Middle frontal gyrus (tissue), 1 donor: ENCODE measurements around the gene PHACTR3.

Experiments
- DNase-seq: peaks from one replicate; pipeline ENCODE4 v3.0.0-alpha.2; 2015; ENCODE audit warnings: low spot score; ENCODE audit errors: extremely low spot score

The PHACTR3 gene

DNA sequence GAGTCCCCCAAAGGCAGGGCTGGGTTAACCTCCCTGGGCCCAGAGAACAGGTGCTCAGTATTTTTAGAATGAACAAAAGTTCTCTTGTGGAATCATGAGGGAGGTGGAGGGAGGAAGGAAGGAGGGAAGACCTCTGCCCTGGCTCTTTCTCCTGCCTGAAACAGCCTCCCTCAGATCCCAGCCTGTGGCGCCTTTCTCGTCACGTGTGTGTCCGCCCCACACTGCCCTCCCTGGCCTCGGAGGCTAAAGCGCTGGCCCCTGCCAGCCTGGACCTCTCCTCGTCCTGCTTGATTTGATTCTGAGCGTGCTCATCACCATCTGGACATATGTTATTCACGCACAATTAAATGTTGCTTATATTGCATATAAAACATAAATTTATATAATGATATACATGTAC is 40.9 kb downstream of the PHACTR3 start:
- no peak for DNase-seq

DNA sequence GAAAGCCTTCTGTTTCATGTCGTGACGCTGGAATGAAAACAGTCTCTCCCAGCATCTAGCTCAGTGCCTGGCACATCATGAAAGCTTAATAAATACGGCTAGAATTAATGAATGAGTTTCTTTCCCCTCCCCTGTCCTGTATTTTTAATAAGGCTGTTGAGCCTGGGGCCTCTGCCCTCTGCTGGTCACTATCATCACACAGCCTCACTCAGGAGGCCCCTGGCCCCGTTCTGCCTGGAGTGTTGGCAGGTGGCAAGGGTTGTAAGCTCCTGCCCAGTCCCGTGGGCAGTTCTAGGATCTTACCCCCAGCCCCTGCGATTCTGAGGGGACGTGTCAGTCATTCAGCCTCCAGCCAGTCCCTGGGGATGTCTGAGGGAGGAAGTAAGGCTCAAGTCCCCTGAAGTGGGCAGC is 41.4 kb downstream of the PHACTR3 start:
- DNase-seq: no peak

DNA sequence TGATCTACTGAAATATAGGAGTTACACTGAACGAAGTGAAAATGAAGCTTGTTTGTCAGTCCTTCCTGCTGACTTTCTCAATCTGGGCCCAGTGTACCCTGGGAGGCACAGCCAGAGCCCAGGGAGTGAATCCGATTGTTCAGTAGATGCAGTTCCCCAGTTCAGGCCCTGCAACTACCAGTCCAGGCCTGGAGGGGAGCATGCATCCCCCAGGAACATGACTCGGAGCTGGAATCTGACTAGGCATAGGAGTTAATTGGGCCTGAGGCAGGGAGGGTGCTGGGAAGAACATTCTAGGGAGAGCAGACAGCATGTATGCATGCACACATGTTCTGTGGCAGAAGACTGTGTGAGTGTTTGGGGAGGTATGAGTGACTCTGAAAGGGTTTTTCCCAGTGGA is 42.1 kb downstream of the PHACTR3 start:
- DNase-seq: no peak

DNA sequence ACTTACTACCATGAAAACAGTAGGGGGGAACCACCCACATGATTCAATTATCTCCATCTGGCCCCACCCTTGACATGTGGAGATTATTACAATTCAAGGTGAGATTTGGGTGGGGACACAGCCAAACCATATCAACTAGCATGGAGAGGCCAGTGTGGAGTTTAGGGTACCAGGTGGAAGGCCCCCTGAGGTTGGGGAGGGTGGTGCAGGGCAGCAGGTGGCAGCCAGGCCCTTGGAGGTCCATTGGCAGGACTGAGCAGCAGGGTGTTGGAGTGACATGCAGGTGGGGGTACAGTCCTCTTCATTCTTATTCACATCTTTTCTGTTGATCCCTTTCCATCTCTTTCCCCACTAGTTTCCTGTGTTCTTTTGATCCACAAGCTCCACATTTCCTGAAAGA is 42.9 kb downstream of the PHACTR3 start:
- DNase-seq: no peak

DNA sequence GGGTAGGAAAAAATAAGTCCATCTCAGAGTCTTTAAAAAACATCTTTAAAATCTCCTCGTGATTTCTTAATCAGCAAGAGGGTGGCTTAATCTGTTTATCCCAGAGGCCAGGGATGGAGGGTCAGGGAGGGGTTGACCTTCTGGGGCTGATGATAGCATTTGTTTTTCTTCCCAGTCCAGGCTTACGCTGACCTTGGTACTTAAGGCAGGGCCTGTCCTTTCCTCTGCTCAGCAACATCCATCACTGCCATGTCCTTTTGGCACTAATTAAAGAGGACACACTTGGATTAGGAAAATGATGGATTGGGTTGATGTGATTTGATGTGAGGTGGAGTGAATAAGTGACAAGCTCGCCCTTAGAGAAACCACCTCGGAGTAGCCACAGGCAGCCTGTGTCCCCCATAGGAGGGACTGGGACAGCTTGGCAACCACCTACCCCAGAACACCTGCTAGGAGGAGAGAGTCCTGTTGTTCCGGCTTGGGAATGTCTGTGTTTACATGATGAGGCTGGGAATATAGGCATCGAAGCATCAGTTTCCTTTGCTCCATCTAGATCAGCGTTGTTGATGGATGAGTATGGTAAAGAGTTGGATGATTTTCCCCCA is 44.2 kb downstream of the PHACTR3 start:
- DNase-seq: no peak

DNA sequence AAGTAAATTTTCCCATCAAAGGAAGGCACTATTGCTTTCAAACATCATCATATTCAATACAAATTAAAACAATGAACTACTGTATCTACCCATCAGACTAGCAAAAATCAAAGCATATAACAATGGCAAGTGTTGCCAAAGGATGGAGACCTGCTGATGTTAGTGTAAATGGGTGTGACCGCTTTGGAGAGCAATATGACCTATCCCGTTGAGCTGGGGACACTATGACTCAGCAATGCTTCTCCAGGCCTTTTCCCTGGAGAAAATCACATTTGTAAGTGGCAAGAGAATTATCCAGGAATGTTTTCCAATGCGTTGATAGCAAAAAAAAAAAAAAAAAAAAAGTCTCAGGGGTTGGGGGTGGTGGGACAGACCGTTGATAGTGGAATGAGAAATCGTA is 46.1 kb downstream of the PHACTR3 start:
- DNase-seq: no peak

DNA sequence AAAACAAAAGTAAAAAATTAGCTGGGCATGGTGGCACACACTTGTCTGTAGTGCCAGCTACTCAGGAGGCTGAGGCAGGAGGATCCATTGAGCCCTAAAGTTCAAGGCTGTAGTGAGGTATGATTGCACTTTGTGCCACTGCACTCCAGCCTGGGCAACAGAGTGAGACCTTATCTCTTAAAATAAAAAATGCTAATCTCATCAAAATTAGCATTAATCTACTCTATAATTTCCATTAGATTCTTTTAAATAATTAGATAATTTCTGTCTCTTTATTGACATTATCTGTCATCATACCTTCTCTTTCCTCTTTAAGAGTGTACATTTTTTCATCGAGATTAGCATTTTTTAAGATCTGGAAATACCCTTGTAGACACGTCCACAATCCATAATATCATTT is 48.0 kb downstream of the PHACTR3 start:
- no peak for DNase-seq

DNA sequence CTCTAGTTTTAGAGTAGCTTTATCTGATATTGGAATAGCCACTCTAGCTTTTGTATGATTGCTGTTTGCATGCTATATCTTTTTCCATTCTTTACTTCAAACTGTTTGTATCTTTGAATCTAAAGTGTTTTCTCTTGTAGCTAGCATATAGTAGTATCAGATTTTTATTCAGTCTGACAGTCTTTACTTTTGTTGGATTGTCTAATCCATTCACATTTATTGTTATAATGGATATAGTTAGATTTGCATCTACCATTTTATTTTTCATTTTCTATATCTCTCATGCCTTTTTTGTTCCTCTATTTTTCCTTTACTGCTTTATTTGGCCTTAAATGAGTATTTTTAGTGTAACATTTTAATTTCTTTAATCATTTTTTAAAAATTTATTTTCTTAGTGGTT is 52.1 kb downstream of the PHACTR3 start:
- DNase-seq: no peak

DNA sequence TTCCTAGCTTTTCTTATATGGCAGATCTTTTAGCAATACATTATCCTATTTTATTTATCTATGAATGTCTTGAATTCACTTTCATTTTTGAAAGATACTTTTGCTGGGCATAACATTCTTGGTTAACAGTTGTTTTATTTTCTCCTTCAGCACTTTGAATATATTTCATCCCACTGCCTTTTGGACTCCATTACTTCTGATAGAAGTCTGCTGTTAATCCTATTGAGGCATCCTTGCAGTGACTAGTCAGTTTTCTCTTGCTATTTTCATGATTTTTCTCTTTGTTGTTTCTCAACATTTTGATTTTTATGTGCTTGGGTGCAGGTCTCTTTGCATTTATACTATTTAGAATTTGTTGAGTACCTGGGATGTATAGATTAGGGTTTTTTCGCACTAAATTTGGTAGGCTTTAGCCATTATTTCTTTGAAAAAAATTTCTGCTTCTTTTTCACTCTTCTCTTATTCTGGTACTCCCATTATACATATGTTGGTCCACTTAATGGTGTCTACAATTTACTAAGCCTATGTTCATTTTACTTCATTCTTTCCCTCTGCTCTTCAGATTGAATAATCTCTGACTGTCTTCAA is 53.2 kb downstream of the PHACTR3 start:
- no peak for DNase-seq

DNA sequence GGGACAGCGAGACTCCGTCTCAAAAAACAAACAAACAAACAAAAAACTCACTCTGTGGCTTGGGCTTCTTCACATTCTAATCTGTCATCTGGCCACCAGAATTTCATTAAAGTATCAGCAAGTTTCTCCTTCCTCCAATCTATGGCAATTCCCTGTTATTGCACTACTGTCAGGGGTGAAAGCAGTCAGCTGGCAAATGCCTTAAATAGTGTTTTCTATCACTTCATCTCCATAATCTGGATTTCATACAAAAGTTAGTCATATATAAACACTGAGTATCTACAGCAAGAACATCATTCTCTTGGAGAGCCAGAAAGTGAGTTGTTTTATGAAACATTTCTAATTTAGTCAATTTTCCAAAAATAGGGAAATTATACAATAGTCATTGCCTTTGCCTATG is 56.1 kb downstream of the PHACTR3 start:
- no peak for DNase-seq

DNA sequence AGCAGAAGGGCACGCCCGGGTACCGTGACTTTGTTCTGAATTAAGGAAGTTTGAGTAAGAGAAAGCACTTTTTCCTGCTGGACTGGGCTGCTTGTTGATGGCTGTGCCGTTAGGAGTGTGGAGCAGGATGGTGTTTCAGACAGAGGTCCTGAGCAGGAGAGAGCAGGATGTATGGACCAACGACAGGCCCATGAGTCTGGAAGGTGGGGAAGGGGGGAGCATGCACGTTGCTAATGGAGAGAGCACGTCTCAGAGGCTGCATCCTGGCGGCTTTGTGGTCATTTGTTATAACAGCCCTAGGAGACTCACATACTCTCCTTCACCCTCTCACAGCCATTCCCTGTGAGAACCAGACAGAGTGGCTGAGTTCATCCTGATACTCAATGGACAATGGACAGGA is 56.8 kb downstream of the PHACTR3 start:
- DNase-seq: no peak

DNA sequence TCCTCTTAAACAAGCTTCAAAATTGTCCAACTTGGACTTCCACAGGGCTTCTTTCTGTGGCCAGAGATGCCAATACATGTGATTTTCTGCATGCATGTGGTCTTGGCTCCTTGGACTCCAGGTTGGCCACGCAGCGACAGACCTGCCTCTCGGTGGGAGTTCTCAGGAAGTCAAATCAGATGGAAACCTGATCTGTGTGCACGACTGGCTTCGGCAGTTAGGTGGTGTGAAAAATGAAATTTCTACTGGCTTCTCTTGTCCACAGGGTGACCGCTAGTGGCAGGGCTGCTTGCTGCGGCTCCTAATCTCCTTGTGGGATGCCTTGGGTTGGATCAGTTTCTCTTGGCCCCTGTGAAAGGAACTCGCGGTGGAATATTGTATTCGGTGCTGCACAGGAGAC is 57.3 kb downstream of the PHACTR3 start:
- DNase-seq: no peak

DNA sequence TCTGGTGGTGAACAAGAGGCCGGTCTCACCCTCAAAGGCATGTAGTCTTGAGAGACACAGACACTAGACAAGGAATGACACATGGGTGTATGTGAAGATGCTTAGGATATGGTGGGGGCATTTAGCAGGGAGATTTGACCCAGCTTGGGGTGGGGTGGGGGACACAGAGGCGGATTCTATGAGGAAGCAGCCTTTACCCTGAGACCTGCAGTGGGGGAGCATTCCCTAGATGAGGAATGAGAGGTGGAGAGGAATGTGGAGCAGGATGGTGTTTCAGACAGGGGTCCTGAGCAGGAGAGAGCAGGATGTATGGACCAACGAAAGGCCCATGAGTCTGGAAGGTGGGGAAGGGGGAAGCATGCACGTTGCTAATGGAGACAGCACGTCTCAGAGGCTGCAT is 57.8 kb downstream of the PHACTR3 start:
- no peak for DNase-seq

DNA sequence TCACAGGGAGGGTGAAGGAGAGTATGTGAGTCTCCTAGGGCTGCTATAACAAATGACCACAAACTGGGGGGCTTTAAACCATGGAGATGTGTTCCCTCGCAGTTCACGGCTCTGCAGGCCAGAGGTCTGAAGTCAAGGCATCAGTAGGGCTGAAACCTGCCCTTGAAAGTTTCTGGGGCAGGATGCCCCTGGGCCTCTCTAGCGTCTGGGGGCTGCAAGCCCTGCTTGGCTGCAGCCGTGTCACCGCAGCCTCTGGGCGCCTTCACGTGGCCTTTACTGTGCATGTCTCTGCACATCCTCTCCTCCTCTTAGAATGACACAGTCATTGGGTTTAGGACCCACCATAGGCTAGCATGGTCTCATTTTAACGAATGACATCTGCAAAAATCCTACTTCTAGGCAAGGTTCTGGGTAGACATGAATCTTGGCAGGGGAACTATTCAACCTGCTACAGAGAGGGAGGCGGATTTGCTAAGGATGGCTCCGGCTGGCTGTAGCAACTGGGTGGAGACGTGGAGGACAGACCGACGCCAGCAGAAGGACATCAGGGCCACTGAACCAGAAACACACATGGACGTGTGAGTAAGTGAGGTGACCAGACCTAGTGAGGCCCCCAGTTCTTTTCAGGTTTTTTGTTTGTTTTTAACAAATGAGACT is 58.6 kb downstream of the PHACTR3 start:
- DNase-seq: no peak

DNA sequence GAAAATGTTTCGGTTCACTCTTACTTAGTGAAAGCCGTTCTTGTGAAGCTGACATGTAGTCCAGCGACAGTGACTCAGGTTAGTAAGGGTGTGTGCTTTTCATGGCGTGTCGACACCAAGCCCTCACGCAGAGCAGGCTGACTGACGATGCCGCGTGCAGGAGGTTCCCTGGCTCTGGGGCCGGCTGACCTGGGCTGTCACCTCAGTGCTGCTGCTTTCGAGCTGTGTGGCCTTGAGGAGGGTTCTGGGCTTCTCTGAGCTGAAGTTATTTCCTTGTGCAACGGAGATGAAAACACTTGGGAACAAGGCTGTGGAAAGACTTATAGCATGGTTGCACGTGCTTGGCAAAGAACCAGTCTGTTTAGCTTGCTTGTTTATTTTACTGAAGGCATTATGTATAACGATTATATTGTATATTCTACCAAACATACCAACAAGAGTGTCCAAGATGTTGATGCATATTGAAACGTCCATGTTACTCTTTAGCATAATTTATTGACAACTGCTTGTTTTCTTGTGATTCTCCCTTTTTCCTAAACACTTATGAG is 59.2 kb downstream of the PHACTR3 start:
- no peak for DNase-seq

DNA sequence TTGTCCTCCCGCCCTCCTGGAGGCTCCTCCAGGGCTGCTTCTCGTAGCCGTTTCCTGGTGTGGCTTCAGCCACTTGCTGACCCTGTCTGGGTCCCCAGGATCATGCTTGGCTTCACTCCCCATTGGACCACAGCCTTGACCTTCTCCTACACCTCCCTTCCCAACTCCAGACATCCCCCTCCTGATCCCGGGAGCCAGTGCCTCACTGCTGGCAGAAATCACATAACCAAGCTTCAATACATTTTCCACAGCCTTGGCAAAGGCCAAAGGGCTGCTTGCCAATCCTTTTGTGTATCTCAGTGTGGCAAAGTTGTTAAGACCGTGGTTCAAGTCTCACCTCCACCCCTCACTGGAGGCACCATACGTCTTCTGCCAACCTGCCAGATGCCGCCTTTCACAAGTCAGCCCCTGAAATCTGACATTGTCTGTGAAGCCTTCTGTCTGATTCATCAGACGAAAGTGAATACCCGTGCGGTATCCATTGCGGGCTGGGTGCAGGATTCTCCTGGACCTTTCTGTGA is 60.1 kb downstream of the PHACTR3 start:
- no peak for DNase-seq

DNA sequence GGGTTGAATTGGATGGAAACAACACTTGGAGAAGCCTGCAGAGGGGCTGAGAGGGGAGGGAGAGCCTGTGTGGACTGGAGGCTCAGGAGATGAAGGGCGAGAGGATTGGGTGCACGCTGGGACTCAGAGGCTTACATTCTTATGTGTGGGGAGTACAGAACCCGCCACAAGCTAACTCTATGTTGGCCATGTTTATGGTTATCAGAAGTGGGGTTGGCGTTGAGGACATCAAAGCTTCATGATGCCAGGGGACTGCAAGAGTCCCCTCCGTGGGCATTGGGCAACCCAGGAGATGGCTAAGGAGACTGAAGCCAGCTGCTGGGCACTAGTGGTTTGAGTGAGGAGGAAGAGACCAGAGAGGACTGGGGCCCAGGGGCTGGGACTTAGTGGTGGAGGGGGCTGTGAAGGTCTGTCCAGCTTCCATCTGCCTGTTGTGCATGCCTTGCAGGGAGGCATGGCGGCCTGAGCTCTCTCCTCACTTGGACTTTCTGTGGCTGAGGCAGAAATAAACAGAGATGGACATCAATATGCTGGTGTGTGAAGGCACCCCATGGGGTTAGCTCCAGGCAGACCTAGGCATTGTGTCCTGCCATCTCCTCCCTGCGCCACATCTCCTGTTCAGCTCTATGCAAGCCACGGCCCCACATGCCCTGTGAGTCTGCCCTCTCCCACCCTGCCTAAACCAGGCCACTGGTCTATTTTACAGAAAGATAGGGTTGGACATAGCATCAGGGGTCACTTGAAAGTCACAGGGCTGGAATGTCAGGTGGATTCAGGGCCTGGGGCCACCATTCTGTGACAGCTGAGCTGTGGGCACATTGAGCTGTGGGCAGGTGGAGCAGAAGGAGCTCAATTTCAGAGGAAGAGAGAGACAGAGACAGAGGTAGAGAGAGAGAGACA is 61.6 kb downstream of the PHACTR3 start:
- no peak for DNase-seq

DNA sequence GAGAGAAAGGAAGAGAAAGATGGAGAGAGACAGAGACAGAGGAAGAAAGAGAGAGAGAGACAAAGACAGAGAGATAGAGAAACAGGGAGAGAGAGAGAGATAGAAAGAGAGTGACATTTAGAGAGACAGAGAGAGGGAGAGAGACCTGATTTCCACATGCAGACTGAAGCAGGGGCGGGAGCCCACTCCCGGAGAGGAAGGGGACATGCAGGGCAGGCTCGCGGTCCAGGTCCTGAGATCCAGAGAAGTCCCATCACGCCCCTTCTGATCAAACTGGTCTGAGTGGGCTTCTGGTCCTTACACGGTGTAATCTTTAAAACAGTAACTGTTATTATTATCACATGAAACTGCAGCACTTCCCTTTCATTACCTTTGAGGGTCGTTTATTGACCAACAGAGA is 62.2 kb downstream of the PHACTR3 start:
- DNase-seq: no peak

DNA sequence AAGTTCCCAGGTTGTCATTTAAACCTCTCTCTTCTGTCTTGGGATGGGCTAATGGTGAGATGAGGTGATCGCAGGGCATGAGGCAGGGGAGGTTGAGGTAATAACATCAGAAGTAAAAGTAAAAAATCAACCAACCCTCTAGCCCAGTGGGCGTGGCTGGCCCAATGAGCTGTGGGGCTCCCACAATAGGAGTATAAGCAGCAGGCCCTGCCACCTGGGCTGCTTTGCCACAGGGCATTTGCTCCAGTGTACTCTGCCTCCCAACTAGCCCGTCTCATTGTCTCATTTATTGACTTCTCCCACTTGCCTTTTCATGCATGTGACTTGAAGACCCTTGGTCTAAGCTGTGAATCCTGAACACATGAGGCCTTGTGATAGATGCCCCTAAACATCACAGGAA is 62.8 kb downstream of the PHACTR3 start:
- no peak for DNase-seq

DNA sequence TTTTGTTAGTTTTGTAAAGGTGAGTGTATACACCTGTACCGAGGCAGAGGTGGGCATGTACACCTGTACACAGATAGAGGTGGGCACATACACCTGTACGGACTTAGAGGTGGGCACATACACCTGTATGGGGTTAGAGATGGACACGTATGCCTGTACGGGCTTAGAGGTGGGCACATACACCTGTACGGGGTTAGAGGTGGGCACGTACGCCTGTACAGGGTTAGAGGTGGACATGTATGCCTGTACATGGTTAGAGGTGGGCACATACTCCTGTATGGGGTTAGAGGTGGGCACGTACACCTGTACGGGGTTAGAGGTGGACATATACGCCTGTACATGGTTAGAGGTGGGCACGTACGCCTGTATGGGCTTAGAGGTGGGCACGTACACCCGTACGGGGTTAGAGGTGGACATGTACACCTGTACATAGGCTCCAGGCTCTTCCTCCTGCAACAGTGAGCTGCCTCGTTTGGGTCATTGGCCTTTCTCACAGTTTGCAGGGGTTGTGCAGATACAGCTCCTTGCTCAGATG is 63.7 kb downstream of the PHACTR3 start:
- no peak for DNase-seq
